Measurements from ENCODE around the gene RHD.
"Not testable (repeated sequence)": the region's sequence is repeated elsewhere in the genome, so short reads cannot be mapped to it uniquely, and the experiment has no call there.

Gene RHD

GRCh38 chr1:25260336-25260735 is 12.0 kb upstream of the RHD start:
- H3K9me3 ChIP-seq (ENCODE audit: control insufficient read depth, insufficient read depth, low read depth, low read length); H3K9ac ChIP-seq (ENCODE audit: low read length); H3K27ac ChIP-seq (ENCODE audit: low read depth, low read length); H3K36me3 ChIP-seq (ENCODE audit: control insufficient read depth, insufficient read depth, low read length); H3K4me3 ChIP-seq (ENCODE audit: low read depth, low read length); H3K27me3 ChIP-seq (ENCODE audit: control insufficient read depth, insufficient read depth, low read length); H3K4me1 ChIP-seq (ENCODE audit: control insufficient read depth, insufficient read depth, low read length): not testable (repeated sequence)

GRCh38 chr1:25266554-25267287 is 5.6 kb upstream of the RHD start:
- H3K27ac ChIP-seq (ENCODE audit: low read depth, low read length); H3K4me1 ChIP-seq (ENCODE audit: control insufficient read depth, insufficient read depth, low read length); H3K27me3 ChIP-seq (ENCODE audit: control insufficient read depth, insufficient read depth, low read length); H3K9me3 ChIP-seq (ENCODE audit: control insufficient read depth, insufficient read depth, low read depth, low read length); H3K36me3 ChIP-seq (ENCODE audit: control insufficient read depth, insufficient read depth, low read length); H3K9ac ChIP-seq (ENCODE audit: low read length): not testable (repeated sequence)
- peak overlapping the region; percentile 62 for H3K4me3 ChIP-seq (ENCODE audit: low read depth, low read length)

- H3K9me3 ChIP-seq (ENCODE audit: control insufficient read depth, insufficient read depth, low read depth, low read length); H3K4me1 ChIP-seq (ENCODE audit: control insufficient read depth, insufficient read depth, low read length); H3K27ac ChIP-seq (ENCODE audit: low read depth, low read length); H3K36me3 ChIP-seq (ENCODE audit: control insufficient read depth, insufficient read depth, low read length); H3K27me3 ChIP-seq (ENCODE audit: control insufficient read depth, insufficient read depth, low read length): not testable (repeated sequence)
- Histone ChIP-seq H3K4me3 (ENCODE audit: low read depth, low read length) (peak overlapping the region; percentile 59), H3K9ac (ENCODE audit: low read length) (peak overlapping the region; percentile 33)
Observed at GRCh38 chr1:25267288-25268142, 4.8 kb upstream of the RHD start.

GRCh38 chr1:25268143-25268760 is 4.1 kb upstream of the RHD start:
- not testable (repeated sequence) for H3K36me3 ChIP-seq (ENCODE audit: control insufficient read depth, insufficient read depth, low read length); H3K27me3 ChIP-seq (ENCODE audit: control insufficient read depth, insufficient read depth, low read length); H3K9ac ChIP-seq (ENCODE audit: low read length); H3K9me3 ChIP-seq (ENCODE audit: control insufficient read depth, insufficient read depth, low read depth, low read length); H3K4me1 ChIP-seq (ENCODE audit: control insufficient read depth, insufficient read depth, low read length); H3K27ac ChIP-seq (ENCODE audit: low read depth, low read length)
- peak overlapping the region; percentile 59 for H3K4me3 ChIP-seq (ENCODE audit: low read depth, low read length)

- H3K27me3 ChIP-seq (ENCODE audit: control insufficient read depth, insufficient read depth, low read length); H3K4me3 ChIP-seq (ENCODE audit: low read depth, low read length); H3K36me3 ChIP-seq (ENCODE audit: control insufficient read depth, insufficient read depth, low read length); H3K4me1 ChIP-seq (ENCODE audit: control insufficient read depth, insufficient read depth, low read length); H3K27ac ChIP-seq (ENCODE audit: low read depth, low read length); H3K9ac ChIP-seq (ENCODE audit: low read length); H3K9me3 ChIP-seq (ENCODE audit: control insufficient read depth, insufficient read depth, low read depth, low read length): not testable (repeated sequence)
Observed at GRCh38 chr1:25275648-25276047, 3.3 kb downstream of the RHD start.

GRCh38 chr1:25277295-25277694 is 5.0 kb downstream of the RHD start:
- H3K36me3 ChIP-seq (ENCODE audit: control insufficient read depth, insufficient read depth, low read length); H3K9ac ChIP-seq (ENCODE audit: low read length); H3K4me3 ChIP-seq (ENCODE audit: low read depth, low read length): not testable (repeated sequence)

GRCh38 chr1:25278358-25278757 is 6.0 kb downstream of the RHD start:
- not testable (repeated sequence) for H3K4me1 ChIP-seq (ENCODE audit: control insufficient read depth, insufficient read depth, low read length); H3K27me3 ChIP-seq (ENCODE audit: control insufficient read depth, insufficient read depth, low read length); H3K4me3 ChIP-seq (ENCODE audit: low read depth, low read length); H3K27ac ChIP-seq (ENCODE audit: low read depth, low read length); H3K9me3 ChIP-seq (ENCODE audit: control insufficient read depth, insufficient read depth, low read depth, low read length); H3K36me3 ChIP-seq (ENCODE audit: control insufficient read depth, insufficient read depth, low read length); H3K9ac ChIP-seq (ENCODE audit: low read length)

More at GRCh38 chr1:25277295-25277694, 5.0 kb downstream of the RHD start:
- H3K4me1 ChIP-seq (ENCODE audit: control insufficient read depth, insufficient read depth, low read length); H3K27me3 ChIP-seq (ENCODE audit: control insufficient read depth, insufficient read depth, low read length); H3K9me3 ChIP-seq (ENCODE audit: control insufficient read depth, insufficient read depth, low read depth, low read length); H3K27ac ChIP-seq (ENCODE audit: low read depth, low read length): not testable (repeated sequence)

- H3K27ac ChIP-seq (ENCODE audit: low read depth, low read length); H3K9me3 ChIP-seq (ENCODE audit: control insufficient read depth, insufficient read depth, low read depth, low read length); H3K9ac ChIP-seq (ENCODE audit: low read length); H3K4me3 ChIP-seq (ENCODE audit: low read depth, low read length); H3K27me3 ChIP-seq (ENCODE audit: control insufficient read depth, insufficient read depth, low read length); H3K4me1 ChIP-seq (ENCODE audit: control insufficient read depth, insufficient read depth, low read length); H3K36me3 ChIP-seq (ENCODE audit: control insufficient read depth, insufficient read depth, low read length): not testable (repeated sequence)
Observed at GRCh38 chr1:25278790-25279189, 6.5 kb downstream of the RHD start.

- H3K4me3 ChIP-seq (ENCODE audit: low read depth, low read length); H3K27ac ChIP-seq (ENCODE audit: low read depth, low read length); H3K36me3 ChIP-seq (ENCODE audit: control insufficient read depth, insufficient read depth, low read length); H3K27me3 ChIP-seq (ENCODE audit: control insufficient read depth, insufficient read depth, low read length); H3K9me3 ChIP-seq (ENCODE audit: control insufficient read depth, insufficient read depth, low read depth, low read length); H3K9ac ChIP-seq (ENCODE audit: low read length); H3K4me1 ChIP-seq (ENCODE audit: control insufficient read depth, insufficient read depth, low read length): not testable (repeated sequence)
Observed at GRCh38 chr1:25279693-25280111, 7.4 kb downstream of the RHD start.

- not testable (repeated sequence) for H3K27ac ChIP-seq (ENCODE audit: low read depth, low read length); H3K27me3 ChIP-seq (ENCODE audit: control insufficient read depth, insufficient read depth, low read length); H3K9me3 ChIP-seq (ENCODE audit: control insufficient read depth, insufficient read depth, low read depth, low read length); H3K4me3 ChIP-seq (ENCODE audit: low read depth, low read length); H3K9ac ChIP-seq (ENCODE audit: low read length); H3K4me1 ChIP-seq (ENCODE audit: control insufficient read depth, insufficient read depth, low read length); H3K36me3 ChIP-seq (ENCODE audit: control insufficient read depth, insufficient read depth, low read length)
Observed at GRCh38 chr1:25285862-25286261, 13.6 kb downstream of the RHD start.

- not testable (repeated sequence) for H3K9me3 ChIP-seq (ENCODE audit: control insufficient read depth, insufficient read depth, low read depth, low read length); H3K9ac ChIP-seq (ENCODE audit: low read length); H3K4me3 ChIP-seq (ENCODE audit: low read depth, low read length); H3K27me3 ChIP-seq (ENCODE audit: control insufficient read depth, insufficient read depth, low read length); H3K4me1 ChIP-seq (ENCODE audit: control insufficient read depth, insufficient read depth, low read length); H3K27ac ChIP-seq (ENCODE audit: low read depth, low read length); H3K36me3 ChIP-seq (ENCODE audit: control insufficient read depth, insufficient read depth, low read length)
Observed at GRCh38 chr1:25287164-25287563, 14.9 kb downstream of the RHD start.
